RWPE1 (cell line): ENCODE data around the gene IQGAP3.
"Not testable (repeated sequence)": the region's sequence is repeated elsewhere in the genome, so short reads cannot be mapped to it uniquely, and the experiment has no call there.

ENCODE experiments used
- CTCF ChIA-PET: fragments of 350-600 bp; sonication (Branson Sonifier 250); formaldehyde crosslinking; extraction: SDS; loops from one replicate; lab custom pipeline; 2021; lab: Yijun Ruan, JAX
- POLR2A ChIA-PET: fragments of 400-600 bp; formaldehyde crosslinking; extraction: SDS; loops from one replicate; lab custom pipeline; 2020; ENCODE audit warnings: antibody characterized with exemption; ENCODE audit not compliant: low non-redundant PET; lab: Yijun Ruan, JAX
- DNase-seq: peaks from one replicate; pipeline ENCODE4 v3.0.0; 2012; ENCODE audit warnings: low spot score
- H3K27ac ChIP-seq: fragments of 450-650 bp; 2 replicates; pipeline ENCODE4 v1.5.1; 2017
- TF ChIP-seq, protein P1 (sequence below): fragments of 450-650 bp; conservative IDR thresholded peaks from 2 replicates; pipeline ENCODE4 v1.5.1; 2017; ENCODE audit warnings: low read depth, mild to moderate bottlenecking

The IQGAP3 gene

DNA sequence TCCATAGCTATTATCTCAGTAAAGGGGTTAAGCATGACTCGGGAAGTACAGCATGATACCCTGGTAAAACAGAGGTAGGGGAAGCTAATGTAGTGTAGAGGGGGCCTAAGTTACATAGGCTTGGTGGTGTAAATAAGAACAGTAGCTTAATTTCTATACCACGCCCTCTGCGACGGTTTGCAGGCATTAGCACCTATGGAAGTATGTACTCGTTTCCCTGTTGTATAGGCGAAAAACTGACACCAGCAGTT, 18.7 kb upstream of the IQGAP3 start:
- POLR2A ChIA-PET: interaction anchor here (0.7 to 1.5 kb wide), 2 partner anchors 10 to 11 kb away, joined by 3 to 8 read pairs; no protein-coding TSS in a partner anchor
- peak overlapping the region; percentile 79 for H3K27ac ChIP-seq
- DNase-seq: no peak
- CTCF ChIA-PET: interaction anchor here (1.0 to 1.8 kb wide), 2 partner anchors 18 to 68 kb away, joined by 3 to 6 read pairs; no protein-coding TSS in a partner anchor
- TF ChIP-seq, protein P1, sequence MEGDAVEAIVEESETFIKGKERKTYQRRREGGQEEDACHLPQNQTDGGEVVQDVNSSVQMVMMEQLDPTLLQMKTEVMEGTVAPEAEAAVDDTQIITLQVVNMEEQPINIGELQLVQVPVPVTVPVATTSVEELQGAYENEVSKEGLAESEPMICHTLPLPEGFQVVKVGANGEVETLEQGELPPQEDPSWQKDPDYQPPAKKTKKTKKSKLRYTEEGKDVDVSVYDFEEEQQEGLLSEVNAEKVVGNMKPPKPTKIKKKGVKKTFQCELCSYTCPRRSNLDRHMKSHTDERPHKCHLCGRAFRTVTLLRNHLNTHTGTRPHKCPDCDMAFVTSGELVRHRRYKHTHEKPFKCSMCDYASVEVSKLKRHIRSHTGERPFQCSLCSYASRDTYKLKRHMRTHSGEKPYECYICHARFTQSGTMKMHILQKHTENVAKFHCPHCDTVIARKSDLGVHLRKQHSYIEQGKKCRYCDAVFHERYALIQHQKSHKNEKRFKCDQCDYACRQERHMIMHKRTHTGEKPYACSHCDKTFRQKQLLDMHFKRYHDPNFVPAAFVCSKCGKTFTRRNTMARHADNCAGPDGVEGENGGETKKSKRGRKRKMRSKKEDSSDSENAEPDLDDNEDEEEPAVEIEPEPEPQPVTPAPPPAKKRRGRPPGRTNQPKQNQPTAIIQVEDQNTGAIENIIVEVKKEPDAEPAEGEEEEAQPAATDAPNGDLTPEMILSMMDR: no peak

- ChIA-PET CTCF (interaction anchor here (0.6 to 1.8 kb wide), 3 partner anchors 18 to 75 kb away, joined by 3 to 6 read pairs (median 4); no protein-coding TSS in a partner anchor), POLR2A (interaction anchor here (1.5 kb wide), 1 partner anchor 10 kb away, joined by 3 read pairs; no protein-coding TSS in a partner anchor)
- DNase-seq: no peak
- no peak overlapping the region for H3K27ac ChIP-seq
- TF ChIP-seq, protein P1: no peak
Observed at GRCh38 chr1:156590326-156591180, 18.2 kb upstream of the IQGAP3 start.

DNA sequence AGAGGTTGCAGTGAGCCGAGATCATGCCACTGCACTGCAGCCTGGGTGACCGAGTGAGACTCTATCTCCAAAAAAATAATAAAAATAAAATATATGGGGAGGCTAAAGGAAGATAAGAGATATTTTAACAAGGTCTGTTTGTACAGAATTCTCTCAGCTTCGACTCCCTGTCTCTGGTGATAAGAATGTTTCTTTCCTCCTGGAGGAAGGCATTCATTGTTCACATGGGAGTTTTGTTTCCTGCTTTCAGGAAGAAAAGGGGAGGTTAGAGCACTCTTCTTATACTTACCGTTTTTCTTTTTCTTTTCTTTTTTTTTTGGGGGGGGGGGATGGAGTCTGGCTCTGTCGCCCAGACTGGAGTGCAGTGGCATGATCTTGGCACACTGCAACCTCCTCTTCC, 17.2 kb upstream of the IQGAP3 start:
- ChIA-PET CTCF (interaction anchor here (0.5 to 0.7 kb wide), 3 partner anchors 35 to 76 kb away, joined by 3 to 4 read pairs (median 3); no protein-coding TSS in a partner anchor), POLR2A (no interaction called here)
- TF ChIP-seq, protein P1: no peak
- no peak overlapping the region for H3K27ac ChIP-seq
- no peak for DNase-seq

- H3K27ac ChIP-seq, DNase-seq, POLR2A ChIA-PET: not testable (repeated sequence)
- CTCF ChIA-PET: interaction anchor here (0.6 to 1.4 kb wide), 4 partner anchors 20 to 1041 kb away, joined by 3 to 5 read pairs (median 4); no protein-coding TSS in a partner anchor
Observed at GRCh38 chr1:156587927-156588326, 15.6 kb upstream of the IQGAP3 start.

- H3K27ac ChIP-seq: no peak overlapping the region
- POLR2A ChIA-PET: interaction anchor here (0.9 kb wide), 1 partner anchor 10 kb away, joined by 3 read pairs; no protein-coding TSS in a partner anchor
- TF ChIP-seq, protein P1: no peak
- DNase-seq: no peak
- CTCF ChIA-PET: interaction anchor here (1.1 kb wide), 1 partner anchor 32 kb away, joined by 4 read pairs; the partner anchor contains the start of gene HAPLN2
Observed at GRCh38 chr1:156586892-156587477, 14.6 kb upstream of the IQGAP3 start.

DNA sequence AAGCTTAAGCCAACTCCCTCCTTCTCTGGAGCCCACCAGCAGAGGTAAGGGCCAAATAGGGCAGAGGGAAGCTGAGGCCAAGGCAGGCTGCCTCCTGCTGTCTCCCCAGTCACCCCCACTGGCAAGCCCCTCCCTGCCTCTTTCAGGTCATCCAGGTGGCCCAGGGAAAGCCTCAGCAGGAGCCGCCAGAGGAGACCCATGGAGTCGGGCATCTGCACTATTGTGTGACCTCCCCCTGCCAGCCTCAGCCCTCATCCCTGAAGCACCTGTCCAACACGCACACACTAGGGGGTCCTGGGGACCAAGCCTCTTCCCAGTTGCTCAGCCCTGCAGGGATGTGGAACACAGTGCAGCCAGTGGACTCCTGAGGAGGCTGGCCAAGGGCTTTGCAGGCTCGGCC, 14.0 kb upstream of the IQGAP3 start:
- H3K27ac ChIP-seq: 0 out of 2 replicates have a peak overlapping the region, but pooled peaks have one; percentile 7
- DNase-seq: no peak
- TF ChIP-seq, protein P1: no peak
- POLR2A ChIA-PET: interaction anchor here (0.9 kb wide), 1 partner anchor 10 kb away, joined by 3 read pairs; no protein-coding TSS in a partner anchor
- CTCF ChIA-PET: interaction anchor here (0.6 to 1.2 kb wide), 3 partner anchors 15 to 33 kb away, joined by 3 to 7 read pairs (median 4); partner anchors contain the start of genes GPATCH4 and HAPLN2
